K562 (cell line): Measurements from ENCODE around the gene TGFBR2. TPM values are rescaled to one million over a fixed set of nuclear protein-coding genes. Genes with fewer than 3 reads are reported as not detected.

Experiments used
- ATAC-seq: fragments of 200-7000 bp; cut with Tn5 transposase; 3 replicates; pipeline ENCODE4 v1.9.1; 2020; ENCODE audit warnings: moderate library complexity
- BruUV-seq: library from RNA; stranded (reverse); fragments of 400-500 nt; replicated peaks from 2 replicates; lab custom pipeline; 2021; lab: Mats Ljungman, UMichigan
- CTCF ChIA-PET: fragments of 300-600 bp; formaldehyde crosslinking; extraction: SDS; loops from one replicate; lab custom pipeline; 2021; ENCODE audit warnings: low intra/inter-chr PET ratio; lab: Yijun Ruan, JAX
- POLR2A ChIA-PET: fragments of 300-600, 350-650 bp; sonication (Branson Sonifier 250); formaldehyde crosslinking; extraction: SDS; loops from one replicate; lab custom pipeline; 2021; ENCODE audit warnings: antibody characterized with exemption, inconsistent platforms; lab: Yijun Ruan, JAX
- DNase-seq, 4 experiments: peaks; one replicate each; pipeline versions ENCODE4 v3.0.0 to v3.0.0-alpha.2; 2011 to 2018; ENCODE audit warnings: low spot score in 3 of 4, mixed read lengths in 3 of 4; ENCODE audit errors: extremely low read depth in 1 of 4
- FAIRE-seq: peaks from 2 replicates; lab custom pipeline; 2011; peaks lifted over from hg19 to GRCh38; lab: Jason Lieb, UNC
- H2AFZ ChIP-seq: 2 replicates; pipeline ENCODE4 v1.6.0; 2011; ENCODE audit warnings: low read depth, low read length, control low read depth, inconsistent platforms
- H3K27ac ChIP-seq: fragments of 200-600 bp; 3 replicates; pipeline ENCODE4 v1.8.0; 2011; ENCODE audit warnings: low read depth, mild to moderate bottlenecking, control low read depth, inconsistent platforms, low read length, moderate library complexity, mixed read lengths; ENCODE audit errors: extremely low read depth
- H3K27me3 ChIP-seq, 2 experiments: fragments of 300-600 bp in 1 of 2; 2 replicates in 1 of 2; 3 replicates in 1 of 2; pipeline versions ENCODE4 v1.6.0 to v1.8.0; 2011; ENCODE audit warnings: inconsistent platforms in 2 of 2, low read length in 2 of 2, mild to moderate bottlenecking in 1 of 2, mixed read lengths in 1 of 2, moderate library complexity in 1 of 2; ENCODE audit not compliant: control insufficient read depth in 2 of 2, insufficient read depth in 2 of 2
- H3K36me3 ChIP-seq: fragments of 300-600 bp; 3 replicates; pipeline ENCODE4 v1.8.0; 2011; ENCODE audit warnings: mild to moderate bottlenecking, low read length, inconsistent platforms; ENCODE audit not compliant: control insufficient read depth, insufficient read depth
- H3K4me1 ChIP-seq, 2 experiments: fragments of 200-600 bp in 1 of 2; replicated peaks in 1 of 2; 2 replicates in 1 of 2; 3 replicates in 1 of 2; pipeline versions ENCODE4 v1.5.1 to v1.8.0; 2011; ENCODE audit warnings: inconsistent platforms in 2 of 2, low read length in 2 of 2, mild to moderate bottlenecking in 1 of 2, mixed read lengths in 1 of 2, moderate library complexity in 1 of 2; ENCODE audit not compliant: control insufficient read depth in 2 of 2, insufficient read depth in 2 of 2
- H3K4me2 ChIP-seq: 2 replicates; pipeline ENCODE4 v1.6.1; 2011; ENCODE audit warnings: low read length, control low read depth, inconsistent platforms, mixed read lengths; ENCODE audit not compliant: insufficient read depth
- H3K4me3 ChIP-seq: fragments of 200-600 bp; sonication (generic), shearing (Covaris generic); 2 replicates; pipeline ENCODE4 v1.5.1; 2016; ENCODE audit warnings: control low read depth, inconsistent platforms
- H3K79me2 ChIP-seq: fragments of 200-600 bp; 3 replicates; pipeline ENCODE4 v1.8.0; 2011; ENCODE audit warnings: low read length, inconsistent platforms; ENCODE audit not compliant: control insufficient read depth, insufficient read depth
- H3K9ac ChIP-seq, 2 experiments: 2 replicates each; pipeline versions ENCODE4 v1.6.0 to v1.6.1; 2011; ENCODE audit warnings: low read depth in 2 of 2, low read length in 2 of 2, control low read depth in 1 of 2, inconsistent platforms in 1 of 2, mild to moderate bottlenecking in 1 of 2, mixed read lengths in 1 of 2; ENCODE audit not compliant: insufficient read depth in 1 of 2
- H3K9me1 ChIP-seq: one replicate; pipeline ENCODE4 v1.6.0; 2011; ENCODE audit warnings: inconsistent platforms, mild to moderate bottlenecking, low read length, moderate library complexity; ENCODE audit not compliant: control insufficient read depth, insufficient read depth
- H3K9me3 ChIP-seq: replicated peaks from 2 replicates; pipeline ENCODE4 v1.5.1; 2011; ENCODE audit warnings: low read depth, low read length, inconsistent platforms; ENCODE audit not compliant: control insufficient read depth, insufficient read depth
- H4K20me1 ChIP-seq: replicated peaks from 2 replicates; pipeline ENCODE4 v1.6.1; 2011; ENCODE audit warnings: low read length, inconsistent platforms, mixed read lengths; ENCODE audit not compliant: control insufficient read depth, insufficient read depth
- MBD1 ChIP-seq: fragments of 250-450 bp; sonication (Bioruptor Pico); IDR thresholded peaks from 2 replicates; pipeline ENCODE4 v1.8.0; 2022; ENCODE audit warnings: inconsistent platforms
- PTBP1 ChIP-seq: fragments of 200-400 bp; formaldehyde crosslinking; IDR thresholded peaks from 2 replicates; pipeline ENCODE4 v1.6.1; 2017; ENCODE audit warnings: low read depth, low read length
- RAD21 ChIP-seq, 2 experiments: fragments of 250-450 bp in 1 of 2; fragments of 450-650 bp in 1 of 2; sonication (Bioruptor Pico) in 1 of 2; formaldehyde crosslinking in 1 of 2; IDR thresholded peaks in 1 of 2; conservative IDR thresholded peaks in 1 of 2; 2 replicates each; pipeline versions ENCODE4 v1.4.0 to v1.8.0; 2020 to 2022; ENCODE audit warnings: mild to moderate bottlenecking in 2 of 2, moderate library complexity in 1 of 2
- TCF7L2 ChIP-seq: fragments of 150-350 bp; IDR thresholded peaks from 2 replicates; pipeline ENCODE4 v1.6.1; 2016; ENCODE audit warnings: low read depth, mild to moderate bottlenecking, low read length, moderate library complexity
- ZNF318 ChIP-seq, 2 experiments: fragments of 450-650 bp; IDR thresholded peaks; 2 replicates each; pipeline ENCODE4 v1.6.1; 2016; ENCODE audit warnings: mild to moderate bottlenecking in 2 of 2, borderline replicate concordance in 1 of 2, low read depth in 1 of 2, moderate library complexity in 1 of 2
- ZNF324 ChIP-seq: fragments of 250-450 bp; sonication (Bioruptor Pico); IDR thresholded peaks from 2 replicates; pipeline ENCODE4 v1.4.0; 2020; ENCODE audit warnings: mild to moderate bottlenecking
- WGBS: fragments of 100-300 bp; shearing (Covaris generic); methylation state at CpG from one replicate; pipeline ENCODE4 v1.1.6; 2016; ENCODE audit warnings: low coverage, mixed read lengths; ENCODE audit not compliant: insufficient coverage; ENCODE audit errors: missing lambda C conversion rate; 5-methylcytosine and 5-hydroxymethylcytosine counted together
- in situ Hi-C: fragments of 300-500 bp; cut with MboI; formaldehyde crosslinking; loops from 4 replicates; pipeline ENCODE4 v1.15.0; 2018; ENCODE audit warnings: inconsistent platforms, mixed read lengths
- intact Hi-C: fragments of 100-400 bp; cut with micrococcal nuclease; formaldehyde crosslinking; loops from 2 replicates; pipeline ENCODE4 v1.14.2; 2022
- polyA plus RNA-seq, 8 experiments: library from polyadenylated mRNA; depleted of rRNA in 4 of 8; stranded (reverse) in 5 of 8; unstranded in 3 of 8; fragments of >200 nt; fragmentation: Nextera tagmentation in 2 of 8; fragmentation: Illumina TruSeq in 1 of 8; extraction: Ambion mirVana in 2 of 8; extraction: Trizol in 1 of 8; gene quantifications; 2 replicates each; pipeline versions ENCODE4 v1.2.1 to v1.2.3, GENCODE V29; 2011 to 2014; ENCODE audit warnings: inconsistent platforms in 1 of 8, missing spikeins in 1 of 8
- total RNA-seq, 7 experiments: library from RNA; depleted of rRNA in 6 of 7; stranded (reverse); fragments of >200 nt in 6 of 7; fragmentation: Illumina TruSeq in 2 of 7; extraction: Trizol in 2 of 7; gene quantifications; 2 replicates each; pipeline versions ENCODE4 v1.2.1 to v1.2.3, GENCODE V29; 2011 to 2021; ENCODE audit warnings: low replicate concordance in 1 of 7

Gene TGFBR2
- total and polyA plus RNA-seq, 9 of the 15 experiments (the other 6 are each of a cell fraction or from before 2014, with no cell fraction given): 0.11 to 0.84 (median 0.24) TPM

- CTCF ChIA-PET: no interaction called here
- 3% methylated on average over 3 of the region's 3 CpGs for WGBS
Observed at GRCh38 chr3:30724863-30725262, 118.5 kb downstream of the TGFBR2 start.

GRCh38 chr3:30728143-30728542 is 121.7 kb downstream of the TGFBR2 start:
- intact Hi-C loops: no loop called here
- POLR2A ChIA-PET: interaction anchor here (0.5 kb wide), 1 partner anchor 1245 kb away, joined by 3 read pairs; no protein-coding TSS in a partner anchor
- Histone ChIP-seq H2AFZ (no peak overlapping the region), H3K4me2 (no peak overlapping the region), H3K27ac (no peak overlapping the region), H3K4me3 (no peak overlapping the region), H3K36me3 (no peaks in the 10 kb centered on the region), H3K9me1 (no peaks in the 10 kb centered on the region), H3K9ac (no peak overlapping the region), H3K27me3 (no peaks in the 10 kb centered on the region), H3K9me3 (no peaks in the 10 kb centered on the region), H3K4me1 (no peaks in the 10 kb centered on the region), H3K79me2 (no peaks in the 10 kb centered on the region), H4K20me1 (no peaks in the 10 kb centered on the region)
- CTCF ChIA-PET: no interaction called here
- no peak for FAIRE-seq
- no peak for ATAC-seq
- no peak for DNase-seq
- in situ Hi-C loops: no loop called here
- 6% methylated on average over 4 of the region's 4 CpGs for WGBS
- no TSS peak for BruUV-seq
- TF ChIP-seq RAD21 (CRISPR knock-in tag; conservative IDR thresholded peaks at IDR 0.05 in 1 of 2, IDR thresholded peaks at IDR 0.05 in 1 of 2) (peak in 1 of 2 experiments; percentile 31; a peak in 1 of 4 replicates), ZNF318 (IDR thresholded peaks at IDR 0.05; ENCODE audit: borderline replicate concordance in 1 of 2, low read depth in 1 of 2) (no peak), MBD1 (CRISPR knock-in tag) (no peak)

More at GRCh38 chr3:30724863-30725262, 118.5 kb downstream of the TGFBR2 start:
- H3K79me2 ChIP-seq: no peaks in the 10 kb centered on the region
- ATAC-seq: no peak
- H3K27me3 ChIP-seq: no peaks in the 10 kb centered on the region
- H3K27ac ChIP-seq: no peak overlapping the region
- in situ Hi-C loops: no loop called here
- H3K9me3 ChIP-seq: no peaks in the 10 kb centered on the region
- no peaks in the 10 kb centered on the region for H3K4me1 ChIP-seq
- H3K9ac ChIP-seq: no peak overlapping the region
- DNase-seq: no peak
- no peaks in the 10 kb centered on the region for H3K9me1 ChIP-seq
- no peaks in the 10 kb centered on the region for H3K36me3 ChIP-seq
- no TSS peak for BruUV-seq
- H3K4me2 ChIP-seq: no peak overlapping the region
- no peak overlapping the region for H2AFZ ChIP-seq
- FAIRE-seq: no peak
- H3K4me3 ChIP-seq: no peak overlapping the region
- intact Hi-C loops: no loop called here
- no peaks in the 10 kb centered on the region for H4K20me1 ChIP-seq
- POLR2A ChIA-PET: no interaction called here
- no peak for TF ChIP-seq TCF7L2
- no peak for TF ChIP-seq PTBP1
- TF ChIP-seq ZNF324 (CRISPR knock-in tag): no peak
